Mammary epithelial cell (primary cell): ENCODE data around the gene TELO2.

Experiments
- EZH2 ChIP-seq: IDR thresholded peaks from 2 replicates; pipeline ENCODE4 v1.6.1; 2012; ENCODE audit warnings: low read length, inconsistent platforms, borderline replicate concordance
- TF ChIP-seq, protein P1 (sequence below), 2 donors: IDR thresholded peaks in 1 of 2; conservative IDR thresholded peaks in 1 of 2; 2 replicates each; pipeline ENCODE4 v1.5.1; 2011 to 2012; ENCODE audit warnings: inconsistent platforms in 2 of 2, low read length in 2 of 2, mild to moderate bottlenecking in 2 of 2, control low read depth in 1 of 2, low read depth in 1 of 2; ENCODE audit not compliant: insufficient read depth in 1 of 2; ENCODE audit errors: extremely low read depth in 1 of 2

DNA sequence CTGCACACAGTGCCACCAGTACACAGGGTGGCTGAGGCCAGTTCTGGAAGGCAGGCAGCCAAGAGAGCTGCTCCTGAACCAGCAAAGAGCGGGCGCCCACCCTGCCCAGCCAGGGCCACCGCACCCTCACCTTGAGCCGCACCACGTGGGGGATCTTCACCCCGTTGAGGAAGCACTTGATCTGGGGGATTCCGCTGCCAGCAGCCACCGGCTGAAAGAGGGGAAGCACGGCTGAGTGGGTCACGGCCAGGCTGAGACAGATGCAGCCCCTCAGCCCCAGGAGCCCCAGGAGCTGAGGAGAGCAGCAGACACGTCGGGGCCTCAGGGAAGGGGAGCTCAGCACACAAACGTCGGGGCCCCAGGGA is 34.2 kb upstream of the TELO2 start:
- TF ChIP-seq, protein P1, sequence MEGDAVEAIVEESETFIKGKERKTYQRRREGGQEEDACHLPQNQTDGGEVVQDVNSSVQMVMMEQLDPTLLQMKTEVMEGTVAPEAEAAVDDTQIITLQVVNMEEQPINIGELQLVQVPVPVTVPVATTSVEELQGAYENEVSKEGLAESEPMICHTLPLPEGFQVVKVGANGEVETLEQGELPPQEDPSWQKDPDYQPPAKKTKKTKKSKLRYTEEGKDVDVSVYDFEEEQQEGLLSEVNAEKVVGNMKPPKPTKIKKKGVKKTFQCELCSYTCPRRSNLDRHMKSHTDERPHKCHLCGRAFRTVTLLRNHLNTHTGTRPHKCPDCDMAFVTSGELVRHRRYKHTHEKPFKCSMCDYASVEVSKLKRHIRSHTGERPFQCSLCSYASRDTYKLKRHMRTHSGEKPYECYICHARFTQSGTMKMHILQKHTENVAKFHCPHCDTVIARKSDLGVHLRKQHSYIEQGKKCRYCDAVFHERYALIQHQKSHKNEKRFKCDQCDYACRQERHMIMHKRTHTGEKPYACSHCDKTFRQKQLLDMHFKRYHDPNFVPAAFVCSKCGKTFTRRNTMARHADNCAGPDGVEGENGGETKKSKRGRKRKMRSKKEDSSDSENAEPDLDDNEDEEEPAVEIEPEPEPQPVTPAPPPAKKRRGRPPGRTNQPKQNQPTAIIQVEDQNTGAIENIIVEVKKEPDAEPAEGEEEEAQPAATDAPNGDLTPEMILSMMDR (conservative IDR thresholded peaks at IDR 0.05 in 1 of 2, IDR thresholded peaks at IDR 0.05 in 1 of 2; ENCODE audit: extremely low read depth in 1 of 2, insufficient read depth in 1 of 2, low read depth in 1 of 2, low read length in 2 of 2), result no peak
- no peak for TF ChIP-seq EZH2
